Stimulated activated CD4-positive, alpha-beta T cell treated with anti-CD3 and anti-CD28 coated beads, TNF-alpha, amount 100 ng/mL, for 24 hours (primary cell): ENCODE measurements around the gene COL24A1.

Experiments used
- DNase-seq, 3 experiments: peaks; one replicate each; pipeline ENCODE4 v3.0.0-alpha.2; 2020; ENCODE audit warnings: low read depth in 3 of 3

Gene COL24A1

DNA sequence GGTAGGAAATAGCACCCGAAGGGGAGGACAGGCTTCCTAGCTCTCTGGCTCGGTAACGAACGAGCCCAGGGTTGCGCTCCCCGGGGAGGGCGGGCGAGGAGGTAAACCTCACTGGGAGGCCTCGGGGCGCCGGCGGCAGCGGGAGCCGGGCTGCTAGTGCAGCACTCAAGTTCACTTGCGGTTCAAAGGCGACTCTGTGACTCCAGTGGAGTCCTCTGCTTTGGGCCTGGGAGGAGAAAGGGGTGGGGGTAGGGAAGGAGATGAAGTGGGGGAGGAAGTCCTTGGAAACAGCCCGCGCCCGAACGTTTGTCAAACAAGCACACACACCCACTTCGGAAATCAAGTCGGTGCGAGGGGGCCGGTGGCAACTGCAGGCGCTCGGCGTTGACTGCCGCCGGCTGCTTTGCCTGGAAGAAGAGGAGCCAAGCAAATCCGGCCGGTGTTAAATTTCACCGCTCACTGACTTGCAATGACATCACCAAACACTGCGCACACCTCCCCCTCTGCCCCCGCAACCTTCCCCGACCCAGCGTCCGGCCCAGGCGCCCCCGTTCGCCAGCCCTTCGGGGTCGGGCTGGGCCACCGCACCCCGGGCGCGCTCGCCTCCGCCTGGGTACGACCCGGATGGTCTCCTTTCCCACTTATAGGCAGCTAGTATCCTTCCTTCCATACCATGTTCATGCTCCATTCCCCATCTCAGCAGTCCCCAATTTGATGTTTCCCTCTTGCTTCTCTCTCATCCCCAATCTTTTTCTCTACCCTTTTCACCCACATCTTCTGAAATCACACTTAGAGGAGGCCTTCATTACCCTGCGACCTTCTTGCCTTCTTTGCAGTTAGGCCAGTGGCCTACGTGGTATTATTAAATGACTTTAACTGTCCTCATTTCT, at the start of gene COL24A1:
Gene COL24A1, minus strand, starts transcription at position 207 of the 890 bp plus-strand sequence. CDS start 376 bp downstream, outside the sequence.
- no peak for DNase-seq

DNA sequence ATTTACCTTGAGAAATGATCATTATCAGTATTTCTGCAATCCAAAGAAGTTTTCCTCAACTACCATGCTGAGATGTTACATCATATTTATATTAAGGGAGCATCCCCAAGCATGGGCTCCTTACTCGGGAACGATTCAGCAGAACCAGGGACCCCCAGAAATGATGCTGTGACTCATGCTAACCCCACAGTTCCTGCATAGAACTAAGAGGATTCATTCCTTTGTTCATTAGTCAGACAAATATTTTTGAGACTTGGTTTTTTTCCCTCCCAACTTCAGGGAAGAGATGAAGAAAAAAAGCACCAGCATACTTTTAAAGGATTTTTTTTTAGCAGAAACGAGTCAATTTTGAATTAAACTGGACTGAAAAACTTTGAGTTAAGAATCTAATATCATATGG, 49.2 kb upstream of the COL24A1 start:
- DNase-seq: no peak

GRCh38 chr1:86202552-86203340, 46.2 kb upstream of the COL24A1 start:
- no peak for DNase-seq

GRCh38 chr1:86201311-86201710, 44.7 kb upstream of the COL24A1 start:
- no peak for DNase-seq

DNA sequence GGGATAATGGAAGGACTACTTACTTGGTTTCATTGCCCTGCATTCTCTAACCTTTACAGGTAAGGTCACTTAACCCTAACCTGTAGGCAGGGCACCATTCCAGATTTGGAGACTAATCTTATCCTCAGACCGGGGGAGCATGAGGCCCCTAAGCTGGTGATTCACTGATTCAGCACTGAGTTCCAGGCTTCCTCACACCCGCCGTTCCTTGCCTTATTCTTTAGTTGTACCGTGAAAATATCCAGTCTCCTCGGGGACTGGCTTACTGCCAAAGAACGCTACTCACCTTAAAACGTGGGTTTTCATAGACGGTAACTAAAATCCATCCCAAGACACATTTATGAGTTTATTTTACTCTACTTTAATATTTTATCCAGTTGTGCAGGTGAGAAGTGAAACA, 44.3 kb upstream of the COL24A1 start:
- no peak for DNase-seq

GRCh38 chr1:86197206-86197855, 40.8 kb upstream of the COL24A1 start:
- DNase-seq: no peak

DNA sequence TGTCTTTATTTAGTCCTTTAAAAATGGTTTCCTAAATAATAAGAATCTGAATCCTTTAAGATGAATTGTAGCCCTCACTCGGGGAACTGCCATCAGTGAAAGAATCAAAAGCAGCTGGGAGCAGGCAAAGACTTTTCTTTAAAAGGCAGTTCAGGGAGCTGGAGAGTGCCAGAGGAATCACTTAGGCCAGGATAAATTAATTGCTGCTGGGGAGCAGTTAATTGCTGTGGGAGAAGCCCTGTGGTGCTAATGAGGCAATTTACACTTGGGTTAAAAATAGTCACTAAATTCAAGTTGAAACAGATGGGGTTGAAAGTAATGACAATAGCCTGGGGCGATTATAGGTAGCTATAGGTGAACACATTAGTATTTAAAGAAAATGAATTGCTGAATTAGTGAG, 38.7 kb upstream of the COL24A1 start:
- no peak for DNase-seq

- no peak for DNase-seq
Measured at GRCh38 chr1:86194491-86195034, 38.0 kb upstream of the COL24A1 start.

- DNase-seq: no peak
Measured at GRCh38 chr1:86192417-86192816, 35.8 kb upstream of the COL24A1 start.

DNA sequence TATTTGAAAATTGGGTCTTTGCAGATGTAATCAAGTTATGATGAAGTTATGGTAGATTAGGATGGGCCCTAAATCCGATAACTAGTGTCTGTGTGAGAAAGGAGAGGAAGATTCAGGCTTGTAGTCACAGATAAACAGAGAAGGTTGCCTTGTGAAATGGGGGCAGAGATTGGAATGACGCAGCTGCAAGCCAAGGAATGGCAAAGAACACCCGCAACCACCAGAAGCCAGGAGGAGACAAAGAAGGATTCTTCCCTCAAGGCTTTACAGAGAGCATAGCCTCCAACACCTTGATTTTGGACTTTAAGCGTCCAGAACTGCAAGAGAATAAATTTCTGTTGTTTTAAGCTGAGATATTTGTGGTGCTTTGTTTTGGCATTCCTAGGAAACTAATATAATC, 35.4 kb upstream of the COL24A1 start:
- no peak for DNase-seq

DNA sequence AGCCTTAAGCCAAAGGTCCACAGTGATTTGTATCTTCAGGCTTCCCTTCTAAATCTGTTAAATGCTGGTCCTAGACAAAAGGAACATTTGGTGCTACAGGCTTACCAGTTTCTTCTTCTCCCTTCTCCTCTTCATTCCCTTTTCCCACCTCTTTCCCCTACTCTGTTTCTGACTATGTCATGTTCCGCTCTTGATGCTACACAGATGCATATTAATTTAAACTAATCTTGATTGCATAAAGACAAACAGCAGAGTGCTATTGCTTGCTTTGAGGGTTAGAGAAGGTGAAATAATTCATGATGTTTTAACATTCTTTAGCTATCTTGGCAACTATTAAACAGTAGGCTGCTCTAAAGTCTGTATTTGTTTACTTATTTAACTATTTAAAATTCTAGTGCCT, 34.3 kb upstream of the COL24A1 start:
- no peak for DNase-seq

- no peak for DNase-seq
Measured at GRCh38 chr1:86184426-86184825, 27.9 kb upstream of the COL24A1 start.

DNA sequence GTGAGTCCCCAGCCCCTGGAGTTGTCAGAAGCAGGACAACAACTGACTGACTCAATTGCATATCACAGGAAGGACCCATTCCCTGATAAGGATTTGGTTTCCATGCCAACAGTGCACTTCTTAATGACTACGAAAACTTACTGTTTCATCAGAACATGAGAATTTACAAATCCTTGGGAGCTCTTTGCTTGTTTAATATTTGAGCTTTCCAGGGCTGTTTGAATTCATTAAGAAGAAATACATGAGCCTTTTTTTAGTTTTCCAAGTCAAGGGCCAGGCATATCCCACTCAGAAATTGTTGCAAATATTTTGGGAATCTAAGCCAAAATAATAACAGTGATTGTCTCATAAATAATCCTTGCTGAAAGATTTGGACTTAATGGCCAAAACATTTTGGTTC, 27.2 kb upstream of the COL24A1 start:
- DNase-seq: no peak

DNA sequence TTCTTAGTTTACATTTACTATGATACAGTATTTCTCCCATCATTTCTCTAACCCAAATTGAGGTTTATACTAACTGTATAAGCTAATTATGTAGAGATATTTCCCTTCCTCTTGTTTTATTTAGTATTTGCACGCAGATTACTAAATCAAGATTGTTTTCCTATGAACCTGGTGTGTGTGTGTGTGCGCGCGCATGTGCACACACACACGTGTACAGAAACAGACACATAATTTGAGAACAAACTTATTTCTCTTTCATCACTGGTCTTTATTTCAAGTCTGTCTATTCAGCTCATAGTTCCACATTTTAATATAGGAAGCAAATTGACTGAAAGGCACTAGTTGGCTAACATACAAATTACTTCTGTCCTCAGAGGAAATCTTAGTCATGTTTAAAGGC, 19.7 kb upstream of the COL24A1 start:
- DNase-seq: no peak

DNA sequence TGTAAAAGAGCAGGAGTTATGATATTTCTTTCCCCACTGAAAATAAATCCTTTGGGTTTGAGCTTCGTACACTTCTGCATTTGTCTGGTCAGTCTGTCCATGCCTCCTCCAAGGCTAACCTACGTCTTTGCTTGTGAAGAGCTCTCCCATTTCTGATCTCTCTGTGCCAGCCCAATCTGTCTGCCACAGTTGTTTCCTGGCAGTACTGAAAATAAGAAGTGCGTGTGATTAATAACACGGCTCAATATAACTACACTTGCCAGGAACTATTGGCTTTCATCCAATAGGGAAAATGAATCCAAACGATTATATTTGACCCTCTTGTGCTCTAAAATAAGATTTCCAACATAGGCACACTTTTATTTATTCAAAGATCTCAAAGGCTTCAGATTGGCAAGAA, 19.2 kb upstream of the COL24A1 start:
- no peak for DNase-seq

GRCh38 chr1:86169625-86170024, 13.1 kb upstream of the COL24A1 start:
- DNase-seq: no peak

DNA sequence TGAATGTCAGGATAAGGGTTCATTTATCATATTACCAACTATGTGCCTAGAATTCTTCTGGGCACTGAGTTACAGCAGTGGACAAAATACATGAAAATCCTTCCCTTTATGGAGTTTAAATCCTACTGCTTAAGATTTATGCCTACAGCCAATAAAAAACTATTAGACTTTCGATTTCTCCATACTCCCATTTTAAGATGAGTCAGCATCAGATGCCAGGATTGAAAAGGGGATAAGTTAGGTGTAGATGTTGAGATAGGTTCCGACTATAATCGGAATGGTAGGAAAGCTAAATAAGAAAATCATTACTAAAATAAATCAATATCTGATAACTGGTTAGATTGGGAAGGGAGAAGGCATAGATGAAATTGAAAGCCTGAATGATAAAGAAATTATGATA, 3.2 kb upstream of the COL24A1 start:
- no peak for DNase-seq

DNA sequence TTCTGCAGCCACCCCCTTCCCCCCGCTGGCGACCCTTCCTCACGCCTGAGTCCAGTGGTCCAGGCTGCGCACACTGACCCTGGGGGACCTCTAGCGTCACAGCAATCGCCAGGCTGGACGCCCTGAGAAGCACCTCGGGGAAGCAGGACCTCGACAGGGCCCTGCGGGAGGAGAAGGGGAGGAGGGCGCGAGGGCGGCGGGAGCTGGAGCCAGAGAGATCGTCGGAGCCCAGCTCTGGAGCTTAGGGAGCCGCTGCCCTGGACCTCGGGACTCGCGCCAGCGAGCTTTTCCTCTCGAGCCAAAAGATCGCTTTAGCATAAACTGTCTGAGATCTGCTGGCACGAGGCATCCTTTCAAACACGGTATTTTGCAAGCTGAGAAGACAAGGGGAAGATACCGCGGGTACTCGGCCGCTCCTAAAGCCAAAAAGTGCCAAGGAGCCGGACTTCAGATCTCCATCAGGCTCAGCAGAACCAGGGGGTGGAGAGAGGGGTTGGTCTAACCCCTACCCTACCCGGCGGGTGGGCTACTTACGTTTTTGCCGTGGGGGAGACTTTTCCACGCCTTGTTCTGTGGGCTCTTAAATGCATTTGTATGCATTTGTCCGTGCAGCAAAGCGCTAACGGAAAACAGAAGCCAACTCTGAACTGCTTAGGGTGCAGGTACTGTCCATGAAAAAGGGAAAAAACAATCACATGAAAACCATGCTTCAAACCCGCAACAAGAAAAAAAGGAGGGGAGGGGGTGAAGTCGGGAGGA, 586 bp downstream of the COL24A1 start:
- no peak for DNase-seq

GRCh38 chr1:86155051-86155806, 1.3 kb downstream of the COL24A1 start:
- no peak for DNase-seq

- DNase-seq: no peak
Measured at GRCh38 chr1:86154571-86155050, 2.0 kb downstream of the COL24A1 start.

DNA sequence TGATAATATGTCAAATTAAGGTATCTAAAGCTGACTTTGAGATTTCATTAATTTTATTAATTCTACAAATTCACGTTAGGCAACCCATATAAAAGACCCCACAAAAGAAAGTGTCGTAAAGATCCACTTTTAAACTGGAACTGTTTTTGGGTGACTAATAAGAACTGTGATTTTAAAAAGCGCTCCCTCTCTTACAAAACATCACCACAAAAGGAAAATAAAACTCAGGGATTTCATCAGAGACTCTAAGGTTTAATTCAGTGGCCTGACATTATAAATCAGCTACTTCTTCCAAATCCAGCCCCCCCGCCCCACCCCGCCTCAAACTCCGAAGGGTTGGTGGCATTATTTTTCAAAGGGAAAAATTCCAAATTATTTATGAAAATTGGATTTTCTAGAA, 2.7 kb downstream of the COL24A1 start:
- no peak for DNase-seq
